Stimulated activated CD8-positive, alpha-beta memory T cell treated with anti-CD3 and anti-CD28 coated beads, Interleukin-2, amount 100 ng/mL, for 1 hour (primary cell): ENCODE results near the gene APCDD1.

Source experiments
- DNase-seq, 2 donors: peaks; one replicate each; pipeline ENCODE4 v3.0.0-alpha.2; 2020; ENCODE audit warnings: low read depth in 2 of 2

The APCDD1 gene

DNA sequence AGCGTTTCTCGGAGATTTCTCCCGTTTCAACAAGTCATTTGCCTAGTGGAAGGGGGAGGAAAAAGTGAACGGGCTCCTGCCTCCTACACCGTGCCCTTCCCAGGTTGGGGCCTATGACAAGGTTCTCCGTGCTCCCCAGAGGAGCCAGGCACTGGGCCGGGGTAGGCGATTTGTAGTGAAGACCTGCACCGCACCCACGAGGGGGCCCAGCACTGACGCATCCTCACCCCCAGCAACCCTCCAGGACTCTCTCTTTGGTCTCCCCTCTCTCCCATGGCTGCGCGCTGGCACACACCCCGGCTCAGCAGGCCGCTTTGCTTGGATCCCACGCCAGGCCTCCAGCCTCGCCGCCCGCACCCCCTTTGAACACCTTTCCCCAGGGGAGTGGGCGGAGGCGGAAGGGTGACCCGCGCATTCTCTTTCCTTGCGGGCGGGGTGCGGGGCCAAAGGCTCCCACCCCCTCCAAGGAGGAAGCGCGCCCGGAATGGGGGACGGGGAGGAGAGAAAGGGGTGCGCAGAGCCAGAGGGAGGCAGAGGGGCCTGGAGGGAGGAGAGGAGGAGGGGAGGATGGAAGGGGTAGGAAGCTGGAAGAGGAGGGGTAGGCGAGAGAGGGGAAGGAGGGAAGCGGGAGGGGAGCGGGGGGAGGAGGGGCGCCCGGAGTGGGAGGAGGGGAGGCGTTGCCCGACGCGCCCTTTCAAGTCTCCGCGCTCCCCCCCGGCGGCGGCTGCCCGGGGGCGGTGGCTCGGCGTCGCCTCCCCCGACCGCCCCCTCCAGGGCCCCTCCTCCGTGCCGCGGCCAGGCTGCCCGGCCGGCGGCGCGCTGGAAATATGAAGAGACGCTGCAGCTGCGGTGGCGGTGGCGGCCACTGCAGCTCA, at the start of gene APCDD1:
TSS of gene APCDD1 (plus strand) at position 830 of the 875 bp plus-strand sequence. CDS start 347 bp downstream, outside the sequence.
- no peak for DNase-seq

DNA sequence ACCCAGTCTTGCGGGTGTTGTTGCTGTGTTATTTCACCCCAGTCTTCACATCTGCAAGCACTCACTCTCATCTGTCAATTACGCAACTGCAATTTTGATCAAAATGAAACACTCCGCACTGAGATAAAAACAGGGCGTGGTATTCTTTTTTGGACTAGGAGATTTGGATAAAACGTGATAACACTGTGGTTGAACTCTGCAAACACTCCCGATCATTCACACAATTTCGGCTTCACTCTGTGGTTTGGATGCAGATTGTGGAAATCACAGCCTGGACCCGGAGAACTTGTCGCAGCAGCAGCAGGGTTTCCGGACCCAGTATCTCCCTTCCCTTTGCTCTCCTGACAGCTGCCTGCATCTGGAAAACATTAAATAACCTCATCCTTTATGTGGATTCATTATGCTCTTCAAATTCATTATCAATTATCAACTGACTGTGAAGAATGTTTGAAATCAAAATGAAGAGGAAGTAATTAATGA, 49.4 kb upstream of the APCDD1 start:
- no peak for DNase-seq

DNA sequence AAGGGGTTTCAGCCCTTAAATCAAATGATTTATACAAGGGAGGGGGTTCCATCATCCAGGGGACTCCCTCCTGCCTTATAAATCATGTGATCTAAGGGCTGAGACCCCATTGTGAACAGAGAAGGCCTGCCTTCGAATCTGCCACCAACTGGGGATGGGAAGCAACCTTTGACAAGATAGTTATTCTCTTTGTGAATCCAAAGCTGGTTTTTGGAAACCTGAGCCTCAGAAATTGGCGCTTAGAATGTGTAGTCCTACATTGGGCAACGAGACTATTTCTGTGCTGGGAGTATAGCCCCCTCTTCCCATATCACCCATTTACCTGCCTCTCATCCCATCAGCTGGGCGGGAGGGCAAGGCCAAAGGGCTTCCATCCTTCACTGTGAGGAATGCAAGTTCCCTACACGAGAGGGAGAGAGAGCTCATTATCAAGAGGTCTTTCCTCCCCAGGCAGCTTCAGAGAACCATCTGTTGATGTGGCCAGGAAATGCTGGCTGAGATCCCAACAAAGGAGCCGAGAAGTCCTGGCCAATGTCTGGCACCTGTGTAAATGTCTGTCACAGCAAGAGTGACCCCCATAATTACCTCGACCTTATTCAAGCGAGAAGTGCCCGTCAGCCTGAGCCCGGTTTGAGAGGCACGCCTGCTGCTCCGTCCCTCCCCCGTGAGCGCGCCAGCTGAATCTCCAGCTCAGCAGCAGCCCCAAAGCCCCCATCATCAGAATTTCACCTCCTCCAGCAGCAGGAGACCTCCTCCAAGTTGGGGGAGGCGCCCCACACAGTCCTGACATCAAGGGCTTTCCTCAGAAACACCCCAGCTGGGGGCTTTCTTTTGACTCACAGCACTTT, 48.4 kb upstream of the APCDD1 start:
- no peak for DNase-seq

DNA sequence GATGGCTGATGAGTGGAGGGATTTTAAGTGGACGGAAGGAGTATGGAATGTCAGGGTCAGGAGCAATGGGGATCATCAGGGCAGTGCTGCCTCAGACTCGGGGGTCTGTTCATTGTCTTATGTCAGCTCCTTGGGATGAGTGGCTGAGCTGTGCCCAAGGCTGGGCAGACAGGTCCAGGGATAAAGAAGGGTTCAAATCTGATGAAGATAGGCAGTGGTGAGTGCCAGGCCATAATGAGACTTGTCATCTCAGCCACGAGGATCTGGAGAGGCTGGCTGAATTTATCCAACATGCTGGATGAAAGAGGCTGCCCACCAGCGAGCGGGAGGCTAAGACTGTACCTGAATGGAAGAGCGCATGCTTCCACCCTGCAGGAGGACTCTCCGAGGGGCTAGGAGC, 46.3 kb upstream of the APCDD1 start:
- no peak for DNase-seq

DNA sequence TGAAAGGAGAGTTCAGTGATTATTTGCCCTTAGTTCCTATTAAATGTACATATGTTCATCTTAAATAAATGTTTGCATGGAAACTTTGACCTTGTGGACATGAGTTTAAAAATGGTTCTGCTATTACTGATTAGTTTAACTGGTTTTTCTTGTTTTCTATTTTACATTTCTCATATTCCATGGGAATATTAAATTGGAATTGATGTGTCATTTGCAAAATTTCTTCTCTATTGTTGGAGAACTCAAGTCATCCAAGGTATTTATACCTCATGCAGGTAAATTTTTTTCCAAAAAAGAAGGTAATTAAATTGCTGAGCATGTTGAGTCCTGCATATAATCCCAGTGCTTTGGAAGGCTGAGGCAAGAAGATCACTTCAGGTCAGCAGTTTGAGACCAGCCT, 45.4 kb upstream of the APCDD1 start:
- DNase-seq: no peak

DNA sequence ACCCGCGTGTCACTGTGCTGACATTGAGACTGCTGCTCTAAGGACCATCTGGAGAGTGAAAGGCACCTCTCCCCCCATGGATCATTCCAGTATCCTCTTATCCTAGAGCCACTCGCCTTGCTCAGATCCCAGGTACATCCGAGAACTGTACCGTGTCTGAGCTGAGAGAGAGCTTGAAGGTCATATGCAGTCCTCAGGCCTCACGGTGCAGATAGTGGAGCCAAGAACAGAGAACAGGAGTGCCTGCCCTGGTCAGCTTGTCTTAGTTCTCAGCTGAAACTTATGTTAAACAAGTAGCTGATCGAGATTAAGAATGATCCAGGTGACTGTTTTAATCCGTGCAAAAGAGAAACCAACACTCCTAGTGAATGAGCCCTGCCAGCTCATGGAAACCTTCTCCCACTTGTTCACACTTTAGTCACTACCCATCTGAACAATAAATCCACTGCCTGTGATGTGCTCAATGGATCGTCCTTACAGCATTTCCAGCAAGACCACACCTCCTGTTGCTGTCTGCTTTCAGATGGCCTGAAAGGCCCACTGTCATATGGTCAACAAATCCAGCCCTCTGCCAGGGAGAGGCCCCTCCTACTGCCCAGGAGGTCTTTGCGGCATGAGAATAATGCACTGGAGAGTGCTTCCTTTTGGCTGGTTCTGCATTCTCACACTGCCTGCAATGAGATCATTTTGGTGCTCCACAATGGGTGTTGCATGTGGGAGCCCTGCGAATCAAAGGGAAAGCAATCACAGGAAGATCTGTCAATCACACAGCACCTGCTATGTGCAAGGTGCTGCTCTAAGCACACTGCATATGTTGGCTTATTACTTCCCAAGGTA, 43.7 kb upstream of the APCDD1 start:
- DNase-seq: no peak

DNA sequence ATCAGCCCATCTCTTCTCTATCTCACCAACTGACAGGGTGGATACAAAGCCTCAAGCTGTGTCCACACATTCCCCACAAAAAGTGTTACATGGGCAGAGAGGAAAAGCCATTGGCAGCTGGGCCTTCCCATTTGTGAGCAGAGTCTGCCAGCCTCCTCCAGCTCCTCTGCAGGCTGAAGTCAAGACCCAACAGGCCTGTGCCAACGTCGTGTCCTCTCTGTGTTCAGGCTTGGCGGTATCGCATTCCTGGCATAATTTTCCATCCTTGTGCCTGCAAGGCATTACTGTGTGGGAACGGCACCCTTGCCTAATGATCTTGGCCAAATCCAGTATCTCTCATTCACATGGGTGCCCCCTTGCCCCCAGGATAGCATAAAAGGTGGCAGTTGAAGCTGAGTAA, 41.5 kb upstream of the APCDD1 start:
- DNase-seq: no peak

DNA sequence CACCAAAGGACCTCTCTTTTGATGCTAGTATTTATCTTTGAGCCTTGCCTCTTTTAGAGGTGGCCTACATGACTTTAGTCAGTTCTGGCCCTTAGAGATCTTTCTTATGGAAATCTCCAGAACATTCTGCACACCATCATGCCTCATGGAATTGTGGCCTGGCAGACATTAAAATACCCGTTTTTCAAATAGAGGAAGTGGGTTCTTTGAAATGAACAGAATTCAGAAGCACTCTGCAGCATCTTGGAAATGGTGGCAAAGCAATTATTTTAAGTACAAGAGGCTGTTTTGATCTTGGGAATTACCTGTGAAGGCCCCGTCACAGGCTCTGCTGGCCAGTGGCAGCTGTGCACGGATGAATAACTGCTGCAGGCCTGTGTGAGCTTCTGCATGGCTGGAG, 40.7 kb upstream of the APCDD1 start:
- no peak for DNase-seq

DNA sequence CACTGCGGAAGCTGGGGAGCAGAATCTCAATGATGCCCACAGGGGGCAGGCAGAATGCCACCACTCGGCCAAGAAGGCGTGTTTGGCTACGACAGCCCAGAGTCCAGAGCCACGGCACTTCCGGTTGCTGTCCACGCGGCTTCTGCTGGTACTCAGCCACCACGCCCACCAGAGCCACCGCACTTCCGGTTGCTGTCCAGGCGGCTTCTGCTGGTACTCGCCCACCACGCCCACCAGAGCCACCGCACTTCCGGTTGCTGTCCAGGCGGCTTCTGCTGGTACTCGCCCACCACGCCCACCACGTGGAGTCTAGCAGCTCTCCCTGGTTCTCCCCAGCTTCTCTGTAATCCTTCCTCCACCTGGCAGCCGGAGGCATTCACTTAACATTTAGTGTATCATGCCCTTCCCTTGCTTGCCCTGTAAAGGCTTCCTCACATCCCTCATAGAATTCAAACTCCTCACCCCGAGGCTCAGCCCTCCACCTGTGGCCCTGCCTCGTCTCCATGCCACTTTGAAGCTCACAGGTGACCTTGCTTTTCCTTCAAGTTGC, 40.1 kb upstream of the APCDD1 start:
- no peak for DNase-seq

DNA sequence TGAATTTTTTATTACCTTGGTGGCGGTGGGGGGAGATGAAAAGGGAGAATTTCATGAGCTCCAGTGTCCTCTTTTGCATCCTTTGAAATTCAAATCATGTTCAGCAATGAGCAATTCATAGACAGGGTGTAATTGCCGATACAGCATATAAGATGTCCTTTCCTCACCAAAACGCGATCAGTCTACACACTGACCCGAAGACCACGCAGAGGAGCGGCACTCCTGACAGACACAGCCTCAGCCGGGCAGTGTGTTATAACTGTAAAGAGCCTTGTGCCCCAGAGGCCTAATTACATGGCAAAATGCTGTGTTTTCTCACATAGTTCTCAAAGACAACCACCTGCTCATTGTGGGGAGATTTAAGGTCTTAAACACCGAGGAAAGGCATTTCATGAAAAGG, 38.4 kb upstream of the APCDD1 start:
- no peak for DNase-seq

DNA sequence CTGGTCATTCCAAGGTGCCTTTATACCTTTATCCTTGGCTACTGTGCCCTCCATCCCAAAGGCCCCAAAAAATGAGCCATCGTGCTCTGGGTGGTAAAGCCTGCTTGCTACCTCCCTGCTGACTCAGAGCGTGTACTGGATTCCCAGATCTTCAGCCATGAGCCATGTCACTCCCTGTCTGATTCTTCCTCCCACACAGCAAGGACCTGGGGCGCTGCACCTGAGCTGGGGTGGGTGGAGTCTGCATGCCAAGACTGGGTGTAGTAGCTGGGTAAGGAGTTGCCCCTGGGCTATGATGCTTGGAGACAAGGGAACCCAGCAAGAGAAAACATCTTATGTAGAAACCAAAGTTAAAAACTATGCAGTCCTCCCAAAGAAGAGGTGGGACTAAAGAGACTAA, 37.2 kb upstream of the APCDD1 start:
- DNase-seq: no peak

DNA sequence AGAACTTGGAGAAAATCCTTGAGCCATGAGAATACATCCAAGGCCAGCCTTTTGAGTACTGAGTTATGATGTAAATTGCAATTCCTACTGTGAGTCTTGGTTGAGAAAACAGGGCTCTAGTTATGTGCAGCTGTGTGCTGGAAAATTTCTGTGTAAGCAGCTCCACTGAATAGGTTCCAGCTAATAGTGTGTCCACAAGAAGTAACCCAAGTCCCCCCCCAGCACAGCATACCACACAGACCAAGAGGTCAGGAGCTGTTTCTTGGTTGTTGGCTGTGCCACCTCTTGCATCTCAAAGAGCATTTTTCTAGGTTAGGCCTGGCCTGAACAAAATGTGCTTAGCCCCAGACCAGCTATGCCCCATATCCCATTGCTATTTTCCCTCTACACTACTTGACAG, 36.8 kb upstream of the APCDD1 start:
- DNase-seq: no peak

DNA sequence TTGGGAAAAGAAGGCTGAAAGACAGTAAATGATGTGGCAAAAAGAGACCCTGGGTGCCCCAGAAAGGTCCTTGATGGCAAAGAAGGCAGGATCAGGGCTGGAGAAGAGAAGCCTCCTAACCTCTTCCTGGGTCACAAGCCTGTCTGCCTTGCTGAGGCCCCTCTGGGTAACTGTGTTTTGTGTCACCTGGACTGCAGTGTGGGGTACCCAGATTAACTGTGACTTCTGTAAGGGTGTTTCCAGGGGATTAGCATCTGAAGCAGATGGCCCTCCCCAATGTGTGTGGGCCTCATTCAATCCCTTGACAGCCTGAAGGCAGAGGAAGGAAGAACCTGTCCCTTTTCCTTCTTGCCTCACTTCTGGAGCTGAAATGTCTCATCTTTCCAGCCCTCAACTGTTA, 35.6 kb upstream of the APCDD1 start:
- DNase-seq: no peak

DNA sequence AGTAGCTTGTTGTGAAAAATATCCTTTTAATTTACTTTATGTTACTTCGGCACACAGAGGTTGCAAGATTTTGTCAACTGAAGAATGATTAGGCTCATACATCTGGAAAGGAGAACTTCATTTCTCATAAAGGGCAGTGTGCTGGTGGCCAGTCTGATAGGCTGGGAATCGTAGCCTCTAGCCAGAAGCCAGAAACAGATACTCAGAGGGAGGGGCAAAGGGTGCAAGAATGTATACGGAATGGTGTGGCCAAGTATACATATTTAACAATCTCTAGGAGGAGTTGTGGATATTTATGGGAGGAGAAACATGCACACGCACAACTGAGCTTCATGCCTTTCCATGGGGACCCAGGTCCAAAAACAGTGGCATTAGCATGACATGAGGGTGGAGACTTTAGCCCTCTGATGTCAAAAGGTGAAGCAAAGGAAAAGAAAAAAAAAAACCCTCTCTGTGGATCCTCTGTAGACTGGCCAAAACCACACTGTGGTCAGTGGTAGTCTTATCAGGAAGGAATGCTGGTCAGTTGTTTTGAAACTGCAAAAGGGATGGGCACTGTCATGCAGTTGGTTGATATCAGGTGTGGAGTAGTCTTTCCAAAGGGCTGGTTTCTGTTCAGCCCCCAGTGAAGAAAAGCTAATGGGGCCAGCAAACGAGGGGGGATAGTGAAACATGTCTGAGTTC, 34.9 kb upstream of the APCDD1 start:
- no peak for DNase-seq

DNA sequence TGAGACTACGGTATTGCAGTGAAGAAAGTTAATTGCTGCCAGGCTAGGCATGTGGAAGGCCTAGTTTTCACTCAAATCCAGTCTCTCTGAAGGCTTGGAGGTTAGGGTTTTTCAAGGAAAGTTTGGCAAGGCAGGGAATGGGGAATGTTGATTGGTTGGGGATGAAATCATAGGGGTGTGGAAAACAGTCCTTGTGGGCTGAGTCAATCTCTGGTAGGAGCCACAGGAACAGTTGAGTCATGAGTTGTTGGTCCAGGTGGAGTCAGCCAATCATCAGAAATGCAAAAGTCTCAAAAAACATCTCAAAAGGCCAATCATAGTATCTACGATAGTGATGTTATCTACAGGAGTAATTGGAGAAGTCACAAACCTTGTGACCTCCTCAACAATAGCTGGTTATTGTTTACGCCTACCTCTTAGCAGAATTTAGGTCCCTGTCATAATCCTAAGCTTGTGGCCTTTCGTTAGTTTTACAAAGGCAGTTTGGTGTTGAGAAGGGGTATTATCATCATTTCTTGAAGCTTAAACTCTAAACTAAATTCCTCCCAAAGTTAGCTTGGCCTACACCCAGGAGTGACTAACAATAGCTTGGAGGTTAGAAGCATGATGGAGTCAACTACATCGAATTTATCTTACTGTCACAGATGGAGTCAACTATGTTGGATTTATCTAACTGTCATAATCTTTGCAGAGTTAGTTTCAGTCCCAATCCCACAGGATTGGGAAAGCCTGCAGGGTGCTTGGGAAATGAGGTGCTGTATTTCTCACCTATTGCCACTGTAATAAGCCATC, 33.7 kb upstream of the APCDD1 start:
- no peak for DNase-seq

DNA sequence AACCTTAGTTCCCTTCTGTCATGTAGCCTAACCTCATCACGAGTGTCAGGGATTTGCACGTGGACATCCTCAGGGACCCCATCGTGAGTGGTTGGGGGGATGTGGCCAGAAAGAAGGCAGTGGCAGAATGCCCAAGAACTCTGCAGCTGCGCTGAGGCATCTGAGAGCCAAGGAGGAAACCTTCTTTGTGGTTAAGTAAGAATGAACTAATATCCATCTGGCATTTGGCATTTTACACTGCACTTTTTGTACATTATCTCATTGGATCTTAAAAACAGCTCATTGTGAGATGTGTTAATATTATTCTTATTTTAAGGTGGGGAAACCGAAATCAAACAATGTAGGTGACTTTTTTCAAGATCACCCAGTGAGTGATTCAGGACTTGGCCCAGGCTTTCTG, 32.6 kb upstream of the APCDD1 start:
- DNase-seq: no peak

DNA sequence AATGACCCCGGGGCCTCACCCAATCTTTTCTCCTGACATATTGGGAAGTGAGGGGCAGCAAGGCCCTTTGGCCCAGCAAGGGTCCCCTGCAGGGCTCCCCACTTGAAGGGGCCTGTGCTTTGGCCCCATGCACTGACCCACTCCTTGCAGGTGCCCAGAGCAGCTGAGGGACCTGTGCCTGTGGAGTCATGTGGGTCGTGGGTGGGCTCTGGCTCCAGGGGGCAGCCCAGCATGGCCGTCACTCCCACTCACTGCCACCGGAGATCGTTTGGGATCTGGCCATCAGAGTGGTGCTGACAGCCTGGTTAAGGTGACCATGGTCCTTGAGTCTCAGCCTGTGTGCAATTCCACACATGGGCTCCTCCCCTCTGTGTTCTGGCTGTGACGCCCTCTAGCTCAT, 31.7 kb upstream of the APCDD1 start:
- DNase-seq: no peak

DNA sequence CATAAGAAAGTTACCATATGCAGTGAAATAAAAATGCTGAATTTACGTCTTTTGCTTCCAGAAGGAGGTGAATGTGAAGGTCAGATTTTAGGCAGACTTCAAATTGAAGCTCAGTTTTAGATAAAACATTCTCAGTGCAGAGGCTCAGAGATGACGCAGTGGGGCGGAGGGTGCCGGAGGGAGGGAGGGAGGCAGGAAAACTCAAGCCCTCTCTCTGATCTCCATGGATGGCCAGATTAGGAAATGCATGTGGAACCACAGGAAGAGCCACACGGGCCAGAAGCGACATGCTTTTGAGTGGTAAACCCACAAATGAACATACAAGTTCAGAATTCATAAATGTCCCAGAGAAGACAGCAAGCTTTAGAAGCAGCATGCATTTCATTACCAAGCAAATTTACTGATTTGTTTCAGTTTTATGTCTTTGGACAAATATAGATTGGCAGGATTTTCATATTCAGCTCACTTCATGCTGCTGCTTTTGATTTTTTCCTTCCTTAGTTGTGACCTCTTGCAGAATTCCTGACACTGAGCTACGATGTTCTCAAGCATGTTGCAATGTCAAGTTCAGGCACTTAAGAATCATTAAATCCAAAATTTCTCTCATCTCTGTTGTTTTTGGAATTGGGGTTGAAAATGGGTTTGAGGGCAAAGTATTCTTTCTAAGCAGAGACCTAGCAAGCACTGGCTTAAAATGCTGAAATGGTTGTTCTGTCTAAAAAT, 29.7 kb upstream of the APCDD1 start:
- no peak for DNase-seq

DNA sequence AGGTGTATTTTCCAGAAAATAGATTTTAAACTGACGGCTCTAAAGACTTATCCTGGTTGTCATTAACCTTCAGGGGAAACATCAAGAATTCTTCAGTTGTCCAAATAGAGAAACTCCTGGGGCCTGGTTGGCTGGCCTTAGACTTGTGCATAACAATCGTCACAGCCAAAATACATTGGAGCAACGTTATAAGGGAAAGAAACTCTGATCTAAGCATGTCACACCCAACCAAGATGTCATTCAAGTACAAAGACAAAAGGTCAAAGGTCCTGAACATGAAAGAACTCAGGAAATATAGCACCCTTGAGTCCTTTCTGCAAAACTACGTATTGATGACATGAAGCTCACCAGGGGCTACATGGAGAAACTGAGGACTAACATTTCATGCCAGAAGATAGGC, 23.8 kb upstream of the APCDD1 start:
- no peak for DNase-seq

DNA sequence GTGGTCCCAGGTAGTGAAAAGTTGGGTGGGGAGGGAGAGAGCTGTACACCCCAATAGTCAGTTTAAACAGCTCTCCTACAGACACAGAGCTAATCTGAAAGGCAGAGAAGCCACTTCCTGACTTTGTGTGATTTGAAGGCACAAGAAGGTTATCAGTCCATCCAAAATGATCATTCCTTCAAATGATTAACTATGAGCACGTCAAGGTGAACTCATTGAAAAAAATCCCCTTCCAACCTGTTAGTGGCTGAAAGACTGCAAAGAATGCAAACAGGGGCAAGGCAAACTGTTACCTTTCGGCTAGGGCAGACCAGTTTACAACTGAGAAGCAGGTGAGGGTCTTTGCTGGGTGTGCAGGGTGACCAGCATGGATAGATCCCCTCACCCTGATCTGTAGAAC, 22.8 kb upstream of the APCDD1 start:
- no peak for DNase-seq
